NT2/D1 (cell line): ENCODE measurements around the gene TMCC1.

Experiments
- SUZ12 ChIP-seq: IDR thresholded peaks from 2 replicates; pipeline ENCODE4 v1.6.1; 2011; ENCODE audit not compliant: insufficient read length, insufficient read depth; ENCODE audit errors: extremely low read depth
- YY1 ChIP-seq: IDR thresholded peaks from 2 replicates; pipeline ENCODE4 v1.6.1; 2011; ENCODE audit not compliant: insufficient read length, insufficient read depth
- ZNF274 ChIP-seq: IDR thresholded peaks from 2 replicates; pipeline ENCODE4 v1.6.1; 2011; ENCODE audit warnings: mild to moderate bottlenecking, low read depth, low read length

GRCh38 chr3:129657261-129658046 lies 236.1 kb downstream of the TMCC1 start:
- TF ChIP-seq ZNF274 (no peak), YY1 (no peak), SUZ12 (no peak)
